ENCODE results near the gene C17orf58. TPM values are rescaled to one million over a fixed set of nuclear protein-coding genes. Genes with fewer than 3 reads are reported as not detected.

C17orf58 gene
- total and polyA plus RNA-seq, 2 experiments from 2014 or later, result 30.9 to 35.8 TPM

- no peak overlapping the region for H3K4me3 Mint-ChIP-seq
- H3K4me2 ChIP-seq, result no peak overlapping the region
- DNase-seq (ENCODE audit: low spot score) (no peak), ATAC-seq (no peak)
- H3K27ac Mint-ChIP-seq, result no peak overlapping the region
- peak overlapping the region; percentile 74; the same call in 1 of the 2 replicates for H2AFZ ChIP-seq
- H3K4me1 ChIP-seq (ENCODE audit: insufficient read depth), result no peaks in the 10 kb centered on the region
- H3K79me2 ChIP-seq (replicated peaks; ENCODE audit: insufficient read depth), result no peaks in the 10 kb centered on the region
- no peaks in the 10 kb centered on the region for H3K9me3 Mint-ChIP-seq
- no peaks in the 10 kb centered on the region for H3K27me3 Mint-ChIP-seq (ENCODE audit: insufficient read depth, low read depth, poor library complexity)
- no peaks in the 10 kb centered on the region for H3K27me3 ChIP-seq (ENCODE audit: insufficient read depth)
- no peaks in the 10 kb centered on the region for H3K36me3 ChIP-seq (ENCODE audit: insufficient read depth)
- no peaks in the 10 kb centered on the region for H3F3A ChIP-seq (replicated peaks; ENCODE audit: low read depth)
- H3K4me3 ChIP-seq, result no peak overlapping the region
- no peaks in the 10 kb centered on the region for H3K4me1 Mint-ChIP-seq
- TF ChIP-seq ZNF331 (CRISPR knock-in tag; IDR thresholded peaks at IDR 0.05; ENCODE audit: low read depth) (no peak), STAT1 (IDR thresholded peaks at IDR 0.05; ENCODE audit: unreplicated experiment) (no peak), EZH2 (IDR thresholded peaks at IDR 0.05; ENCODE audit: low read depth, unreplicated experiment) (no peak), REST (IDR thresholded peaks at IDR 0.05; ENCODE audit: unreplicated experiment) (no peak), EZH2phosphoT487 (IDR thresholded peaks at IDR 0.05; ENCODE audit: unreplicated experiment) (no peak), CTCF (conservative IDR thresholded peaks at IDR 0.05; ENCODE audit: low read depth in 2 of 2) (no peak), NANOG (IDR thresholded peaks at IDR 0.05; ENCODE audit: borderline replicate concordance) (no peak), ZNF462 (CRISPR knock-in tag; IDR thresholded peaks at IDR 0.05) (no peak), POLR2AphosphoS5 (IDR thresholded peaks at IDR 0.05; ENCODE audit: low read depth) (no peak), JUNB (IDR thresholded peaks at IDR 0.05; ENCODE audit: unreplicated experiment) (no peak), ZNF114 (CRISPR knock-in tag; IDR thresholded peaks at IDR 0.05) (no peak), CREB1 (CRISPR knock-in tag; IDR thresholded peaks at IDR 0.05; ENCODE audit: low read depth) (no peak), ETS1 (IDR thresholded peaks at IDR 0.05) (no peak)
- no peaks in the 10 kb centered on the region for H3K36me3 Mint-ChIP-seq (ENCODE audit: low read depth)
- H3K9me2 ChIP-seq (ENCODE audit: insufficient read depth), result no peaks in the 10 kb centered on the region
- H3K27ac ChIP-seq (ENCODE audit: low read depth), result no peak overlapping the region
- H4K20me1 ChIP-seq (replicated peaks; ENCODE audit: insufficient read depth), result no peaks in the 10 kb centered on the region
Observed at GRCh38 chr17:68004201-68004600, 7.9 kb upstream of the C17orf58 start.
